Measurements from ENCODE around the gene SNAP29. TPM values are rescaled to one million over a fixed set of nuclear protein-coding genes. Genes with fewer than 3 reads are reported as not detected.
A peak's percentile ranks its signal among the peaks of the same experiment; 100 is the strongest.

Gene SNAP29
- total and polyA plus RNA-seq, 9 of the 15 experiments (the other 6 are each of a cell fraction or from before 2014, with no cell fraction given): 19.5 to 250 (median 75.9) TPM

- TF ChIP-seq HDAC2 (IDR thresholded peaks at IDR 0.05): no peak
- no peak for TF ChIP-seq HNRNPH1 (optimal IDR thresholded peaks at IDR 0.05; ENCODE audit: low read depth, low read length)
- TF ChIP-seq ILF3 (IDR thresholded peaks at IDR 0.05; ENCODE audit: borderline replicate concordance): no peak
- TF ChIP-seq ZNF165 (CRISPR knock-in tag; IDR thresholded peaks at IDR 0.05; ENCODE audit: borderline replicate concordance): no peak
- TF ChIP-seq, protein P1, sequence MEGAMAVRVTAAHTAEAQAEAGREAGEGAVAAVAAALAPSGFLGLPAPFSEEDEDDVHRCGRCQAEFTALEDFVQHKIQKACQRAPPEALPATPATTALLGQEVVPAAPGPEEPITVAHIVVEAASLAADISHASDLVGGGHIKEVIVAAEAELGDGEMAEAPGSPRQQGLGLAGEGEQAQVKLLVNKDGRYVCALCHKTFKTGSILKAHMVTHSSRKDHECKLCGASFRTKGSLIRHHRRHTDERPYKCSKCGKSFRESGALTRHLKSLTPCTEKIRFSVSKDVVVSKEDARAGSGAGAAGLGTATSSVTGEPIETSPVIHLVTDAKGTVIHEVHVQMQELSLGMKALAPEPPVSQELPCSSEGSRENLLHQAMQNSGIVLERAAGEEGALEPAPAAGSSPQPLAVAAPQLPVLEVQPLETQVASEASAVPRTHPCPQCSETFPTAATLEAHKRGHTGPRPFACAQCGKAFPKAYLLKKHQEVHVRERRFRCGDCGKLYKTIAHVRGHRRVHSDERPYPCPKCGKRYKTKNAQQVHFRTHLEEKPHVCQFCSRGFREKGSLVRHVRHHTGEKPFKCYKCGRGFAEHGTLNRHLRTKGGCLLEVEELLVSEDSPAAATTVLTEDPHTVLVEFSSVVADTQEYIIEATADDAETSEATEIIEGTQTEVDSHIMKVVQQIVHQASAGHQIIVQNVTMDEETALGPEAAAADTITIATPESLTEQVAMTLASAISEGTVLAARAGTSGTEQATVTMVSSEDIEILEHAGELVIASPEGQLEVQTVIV (CRISPR knock-in tag; IDR thresholded peaks at IDR 0.05; ENCODE audit: borderline replicate concordance): no peak
- TF ChIP-seq MECOM (CRISPR knock-in tag; IDR thresholded peaks at IDR 0.05): no peak
- TF ChIP-seq RBM17 (IDR thresholded peaks at IDR 0.05; ENCODE audit: borderline replicate concordance, low read depth, low read length): no peak
- TF ChIP-seq TBL1XR1 (IDR thresholded peaks at IDR 0.05; ENCODE audit: low read length in 2 of 2): no peak
- TF ChIP-seq PHB2 (IDR thresholded peaks at IDR 0.05; ENCODE audit: low read depth): no peak
- TF ChIP-seq ETV6 (IDR thresholded peaks at IDR 0.05; ENCODE audit: borderline replicate concordance in 1 of 2, low read depth in 2 of 2, low read length in 1 of 2): no peak
- no peak for TF ChIP-seq ETV6 (CRISPR knock-in tag; IDR thresholded peaks at IDR 0.05; ENCODE audit: borderline replicate concordance)
- TF ChIP-seq THAP7 (CRISPR knock-in tag; IDR thresholded peaks at IDR 0.05): no peak
- TF ChIP-seq USF2 (CRISPR knock-in tag; IDR thresholded peaks at IDR 0.05): 0 out of 2 replicates have a peak, but pooled peaks have one; percentile 0
- no peak for TF ChIP-seq RAD21 (CRISPR knock-in tag; conservative IDR thresholded peaks at IDR 0.05 in 1 of 2, IDR thresholded peaks at IDR 0.05 in 1 of 2)
- TF ChIP-seq ZNF436 (CRISPR knock-in tag; IDR thresholded peaks at IDR 0.05): no peak
- TF ChIP-seq NR2C2 (CRISPR knock-in tag; IDR thresholded peaks at IDR 0.05): peak; percentile 79; the same call in 1 of the 2 replicates
- TF ChIP-seq NR2C2 (tag; IDR thresholded peaks at IDR 0.05): no peak
- no peak for TF ChIP-seq POLR3A (IDR thresholded peaks at IDR 0.05; ENCODE audit: borderline replicate concordance, extremely low read depth, insufficient read depth, insufficient read length)
- TF ChIP-seq CTCF (IDR thresholded peaks at IDR 0.05 in 2 of 3, conservative IDR thresholded peaks at IDR 0.05 in 1 of 3; ENCODE audit: insufficient read depth in 2 of 3, low read depth in 1 of 3, low read length in 3 of 3): no peak
- no peak for TF ChIP-seq KAT7 (CRISPR knock-in tag; IDR thresholded peaks at IDR 0.05; ENCODE audit: borderline replicate concordance)
- TF ChIP-seq SNRNP70 (optimal IDR thresholded peaks at IDR 0.05; ENCODE audit: low read depth, low read length): peak; percentile 71
- no peak for TF ChIP-seq VEZF1 (CRISPR knock-in tag; IDR thresholded peaks at IDR 0.05)
Observed at GRCh38 chr22:20833225-20833665, 25.6 kb upstream of the SNAP29 start (continued).
